OCI-LY1 (cell line): ENCODE measurements around the gene BCAR3.

ENCODE experiments used
- H2AFZ ChIP-seq: fragments of 200-600 bp; sonication (generic), shearing (Covaris generic); 2 replicates; pipeline ENCODE4 v1.6.0; 2014; ENCODE audit warnings: antibody characterized with exemption, mild to moderate bottlenecking, low read length
- H3F3A ChIP-seq: fragments of 200-600 bp; sonication (generic), shearing (Covaris generic); 2 replicates; pipeline ENCODE4 v1.6.0; 2014; ENCODE audit warnings: mild to moderate bottlenecking, antibody characterized with exemption, low read length, moderate library complexity; ENCODE audit not compliant: insufficient read depth
- H3K27ac ChIP-seq: fragments of 200-600 bp; sonication (generic); 2 replicates; pipeline ENCODE4 v1.5.1; 2014; ENCODE audit warnings: low read length, mixed run types, mild to moderate bottlenecking, low read depth; ENCODE audit not compliant: poor library complexity, severe bottlenecking
- H3K27me3 ChIP-seq: fragments of 200-600 bp; sonication (generic); 2 replicates; pipeline ENCODE4 v1.6.0; 2014; ENCODE audit warnings: antibody characterized with exemption, mild to moderate bottlenecking, low read length, moderate library complexity; ENCODE audit not compliant: insufficient read depth
- H3K36me3 ChIP-seq: fragments of 200-600 bp; sonication (generic); 2 replicates; pipeline ENCODE4 v1.6.1; 2014; ENCODE audit warnings: mild to moderate bottlenecking, antibody characterized with exemption, low read length, moderate library complexity, mixed read lengths; ENCODE audit not compliant: insufficient read depth
- H3K4me1 ChIP-seq: fragments of 200-600 bp; sonication (generic); 2 replicates; pipeline ENCODE4 v1.5.1; 2014; ENCODE audit warnings: mild to moderate bottlenecking, low read length, moderate library complexity; ENCODE audit not compliant: insufficient read depth, severe bottlenecking
- H3K4me2 ChIP-seq: fragments of 200-600 bp; sonication (generic), shearing (Covaris generic); 2 replicates; pipeline ENCODE4 v1.6.1; 2014; ENCODE audit warnings: low read length
- H3K4me3 ChIP-seq: fragments of 200-600 bp; sonication (generic); 2 replicates; pipeline ENCODE4 v1.5.1; 2014; ENCODE audit warnings: low read length, low read depth, mild to moderate bottlenecking, mixed read lengths; ENCODE audit not compliant: poor library complexity, severe bottlenecking
- H3K79me2 ChIP-seq: fragments of 200-600 bp; shearing (Covaris generic); 2 replicates; pipeline ENCODE4 v1.6.1; 2016; ENCODE audit warnings: mixed run types, low read length, mixed read lengths; ENCODE audit not compliant: insufficient read depth
- H3K9ac ChIP-seq: fragments of 200-600 bp; sonication (generic), shearing (Covaris generic); 2 replicates; pipeline ENCODE4 v1.6.1; 2014; ENCODE audit warnings: mild to moderate bottlenecking, low read length, mixed read lengths
- H3K9me2 ChIP-seq: fragments of 200-600 bp; sonication (generic), shearing (Covaris generic); 2 replicates; pipeline ENCODE4 v1.6.1; 2014; ENCODE audit warnings: low read depth, mild to moderate bottlenecking, low read length, mixed read lengths
- H3K9me3 ChIP-seq: fragments of 200-600 bp; shearing (Covaris generic); 2 replicates; pipeline ENCODE4 v1.6.1; 2014; ENCODE audit warnings: low read length, mixed read lengths
- H4K20me1 ChIP-seq: fragments of 200-600 bp; sonication (generic), shearing (Covaris generic); 2 replicates; pipeline ENCODE4 v1.6.0; 2016; ENCODE audit warnings: mild to moderate bottlenecking, low read length; ENCODE audit not compliant: insufficient read depth
- CTCF ChIP-seq: fragments of 200-600 bp; sonication (generic), shearing (Covaris generic); IDR thresholded peaks from 2 replicates; pipeline ENCODE4 v1.5.1; 2017; ENCODE audit warnings: mild to moderate bottlenecking, antibody characterized with exemption, low read length, moderate library complexity, mixed read lengths
- EZH2 ChIP-seq: fragments of 200-600 bp; sonication (generic), shearing (Covaris generic); IDR thresholded peaks from 2 replicates; pipeline ENCODE4 v1.8.0; 2017; ENCODE audit warnings: borderline replicate concordance, mixed run types, mild to moderate bottlenecking, antibody characterized with exemption, low read length, moderate library complexity, mixed read lengths

Gene BCAR3

GRCh38 chr1:93613898-93614297 lies 67.7 kb downstream of the BCAR3 start:
- Histone ChIP-seq H3K27me3 (peaks cover 9% of the 10 kb centered on the region; the same call in 1 of the 2 replicates), H3K4me1 (no peaks in the 10 kb centered on the region), H3K9me2 (no peaks in the 10 kb centered on the region), H2AFZ (no peak overlapping the region), H3K9ac (no peak overlapping the region), H3K27ac (no peak overlapping the region), H3K4me3 (no peak overlapping the region), H3K9me3 (no peaks in the 10 kb centered on the region), H3K36me3 (no peaks in the 10 kb centered on the region), H3K79me2 (no peaks in the 10 kb centered on the region), H4K20me1 (no peaks in the 10 kb centered on the region), H3F3A (no peaks in the 10 kb centered on the region), H3K4me2 (no peak overlapping the region)
- TF ChIP-seq EZH2 (no peak), CTCF (no peak)

- Histone ChIP-seq H3K4me2 (no peak overlapping the region), H3K27ac (no peak overlapping the region)
These were observed 69.1 kb downstream of the BCAR3 start for GRCh38 chr1:93612510-93612909.

DNA sequence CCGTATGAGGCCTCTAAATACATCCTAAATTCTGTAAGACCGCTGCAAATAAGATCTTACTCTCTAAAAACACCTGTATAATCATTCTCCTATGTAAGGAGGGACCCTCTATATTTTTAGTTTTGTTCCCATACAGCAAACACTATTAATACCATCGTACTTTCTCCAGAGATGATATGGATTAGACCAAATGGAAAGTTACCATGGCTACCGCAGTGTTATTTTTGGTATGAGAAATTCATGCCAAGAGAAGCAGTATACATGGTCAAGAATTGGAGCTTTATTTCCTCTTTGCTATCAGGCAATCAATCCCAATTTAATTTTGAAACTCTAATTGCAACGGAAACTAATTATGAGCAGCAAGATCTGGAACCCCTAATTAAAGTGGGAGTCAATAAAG lies 70.0 kb downstream of the BCAR3 start:
- TF ChIP-seq CTCF, result no peak
- TF ChIP-seq EZH2, result no peak
- Histone ChIP-seq H3K79me2 (no peaks in the 10 kb centered on the region), H4K20me1 (no peaks in the 10 kb centered on the region), H3K27me3 (peaks cover 11% of the 10 kb centered on the region; the same call in 1 of the 2 replicates), H3K4me3 (no peak overlapping the region), H2AFZ (no peak overlapping the region), H3K27ac (no peak overlapping the region), H3K9ac (no peak overlapping the region), H3K4me1 (no peaks in the 10 kb centered on the region), H3K9me3 (no peaks in the 10 kb centered on the region), H3K4me2 (no peak overlapping the region), H3F3A (no peaks in the 10 kb centered on the region), H3K36me3 (no peaks in the 10 kb centered on the region), H3K9me2 (no peaks in the 10 kb centered on the region)

More at GRCh38 chr1:93612510-93612909, 69.1 kb downstream of the BCAR3 start:
- no peak overlapping the region for H3K4me3 ChIP-seq
- H4K20me1 ChIP-seq, result no peaks in the 10 kb centered on the region
- no peaks in the 10 kb centered on the region for H3K4me1 ChIP-seq
- no peak overlapping the region for H3K9ac ChIP-seq
- no peak overlapping the region for H2AFZ ChIP-seq
- no peaks in the 10 kb centered on the region for H3F3A ChIP-seq
- no peaks in the 10 kb centered on the region for H3K36me3 ChIP-seq
- H3K27me3 ChIP-seq, result peaks cover 9% of the 10 kb centered on the region; the same call in 1 of the 2 replicates
- H3K9me3 ChIP-seq, result no peaks in the 10 kb centered on the region
- no peaks in the 10 kb centered on the region for H3K79me2 ChIP-seq
- TF ChIP-seq CTCF, result no peak
- no peak for TF ChIP-seq EZH2
- H3K9me2 ChIP-seq, result no peaks in the 10 kb centered on the region
